Left ventricle myocardium inferior (tissue), 1 donor: ENCODE results near the gene CRYBB1. TPM values are rescaled to one million over a fixed set of nuclear protein-coding genes. Genes with fewer than 3 reads are reported as not detected.

Source experiments
- DNase-seq: peaks from one replicate; pipeline ENCODE4 v3.0.0-alpha.2; 2020
- H3K27ac ChIP-seq: fragments of 200-600 bp; replicated peaks from 2 replicates; pipeline ENCODE4 v1.8.0; 2021
- H3K27me3 ChIP-seq: fragments of 200-600 bp; 2 replicates; pipeline ENCODE4 v1.8.0; 2021; ENCODE audit warnings: low read depth
- H3K36me3 ChIP-seq: fragments of 200-600 bp; 2 replicates; pipeline ENCODE4 v1.8.0; 2021
- H3K4me1 ChIP-seq: fragments of 200-600 bp; 2 replicates; pipeline ENCODE4 v1.8.0; 2021
- H3K4me3 ChIP-seq: fragments of 200-600 bp; 2 replicates; pipeline ENCODE4 v1.8.0; 2021; ENCODE audit warnings: mild to moderate bottlenecking, moderate library complexity
- H3K9me3 ChIP-seq: fragments of 200-600 bp; replicated peaks from 2 replicates; pipeline ENCODE4 v1.8.0; 2021
- CTCF ChIP-seq: fragments of 200-600 bp; IDR thresholded peaks from 2 replicates; pipeline ENCODE4 v1.8.0; 2021; ENCODE audit warnings: antibody characterized with exemption, mild to moderate bottlenecking, borderline replicate concordance
- intact Hi-C: fragments of 100-400 bp; cut with micrococcal nuclease; formaldehyde crosslinking; loops from one replicate; pipeline ENCODE4 v1.11.0; 2022
- long read RNA-seq: library from polyadenylated mRNA; unstranded; transcript quantifications from one replicate; pipeline ENCODE4 v2.0.0, GENCODE V29; 2021
- total RNA-seq: library from RNA; stranded (reverse); fragmentation: NEBNext Ultra II Directional; extraction: Animal tissue kit (Norgen Biotek cat#: 25700); gene quantifications from one replicate; pipeline ENCODE4 v1.2.1, GENCODE V29; 2021
- donor health status: DM: no; HTN: yes; CAD: no; lungs with severe emphysema.

The CRYBB1 gene
- 0.66 TPM for total RNA-seq
- long read RNA-seq, partial matches to known transcripts = 1 of 1 reads
- long read RNA-seq, other reads (novel, unspliced or antisense) = 0 of 1 reads

- peaks cover 25% of the 10 kb centered on the region for H3K4me1 ChIP-seq
- H3K4me3 ChIP-seq = no peak within 1 kb of the TSS
- H3K27ac ChIP-seq = peak within 1 kb of the TSS; percentile 30
- no peaks in the 10 kb centered on the region for H3K36me3 ChIP-seq
- DNase-seq = peak; percentile 41
- H3K9me3 ChIP-seq = no peaks in the 10 kb centered on the region
- TF ChIP-seq CTCF = no peak
- H3K27me3 ChIP-seq = peaks cover 35% of the 10 kb centered on the region
- intact Hi-C loops = no loop called here
Observed at GRCh38 chr22:26617271-26618199, at the start of gene CRYBB1. Gene CRYBB1 (minus strand): TSS chr22:26618027. CDS start chr22:26616319, 1,708 bp downstream.

- intact Hi-C loops = no loop called here
- Histone ChIP-seq H3K27ac (no peak overlapping the region), H3K4me3 (no peak overlapping the region), H3K27me3 (peaks cover 29% of the 10 kb centered on the region), H3K4me1 (peaks cover 7% of the 10 kb centered on the region), H3K9me3 (no peaks in the 10 kb centered on the region), H3K36me3 (no peaks in the 10 kb centered on the region)
- no peak for TF ChIP-seq CTCF
- no peak for DNase-seq
Observed at GRCh38 chr22:26667140-26667539, 49.3 kb upstream of the CRYBB1 start.

GRCh38 chr22:26665813-26666231 is 48.0 kb upstream of the CRYBB1 start:
- TF ChIP-seq CTCF = no peak
- Histone ChIP-seq H3K4me3 (no peak overlapping the region), H3K27ac (no peak overlapping the region), H3K9me3 (no peaks in the 10 kb centered on the region), H3K27me3 (peaks cover 42% of the 10 kb centered on the region), H3K36me3 (no peaks in the 10 kb centered on the region), H3K4me1 (no peaks in the 10 kb centered on the region)
- no peak for DNase-seq
- intact Hi-C loops = no loop called here

GRCh38 chr22:26663374-26663923 is 45.6 kb upstream of the CRYBB1 start:
- Histone ChIP-seq H3K4me3 (no peak overlapping the region), H3K27ac (no peak overlapping the region), H3K36me3 (no peaks in the 10 kb centered on the region), H3K9me3 (no peaks in the 10 kb centered on the region), H3K4me1 (peaks cover 9% of the 10 kb centered on the region), H3K27me3 (peaks cover 66% of the 10 kb centered on the region)
- DNase-seq = no peak
- intact Hi-C loops = loop anchor here (5.0 kb wide), 1 partner anchor 161 kb away; no protein-coding TSS in a partner anchor
- TF ChIP-seq CTCF = no peak

- TF ChIP-seq CTCF = no peak
- no peak for DNase-seq
- H3K27ac ChIP-seq = no peak overlapping the region
- intact Hi-C loops = loop anchor here (5.0 kb wide), 1 partner anchor 160 kb away; no protein-coding TSS in a partner anchor
- peaks cover 73% of the 10 kb centered on the region for H3K27me3 ChIP-seq
- no peaks in the 10 kb centered on the region for H3K9me3 ChIP-seq
- H3K4me3 ChIP-seq = no peak overlapping the region
- no peaks in the 10 kb centered on the region for H3K36me3 ChIP-seq
- H3K4me1 ChIP-seq = peaks cover 22% of the 10 kb centered on the region
Observed at GRCh38 chr22:26662160-26662559, 44.3 kb upstream of the CRYBB1 start.
